BE2C (cell line): Measurements from ENCODE around the gene CCDC157.
A peak's percentile ranks its signal among the peaks of the same experiment; 100 is the strongest.

ENCODE experiments used
- DNase-seq: peaks from one replicate; pipeline ENCODE4 v3.0.0-alpha.2; 2020
- H3K27me3 ChIP-seq: fragments of 250-450 bp; sonication (Bioruptor Pico); 2 replicates; pipeline ENCODE4 v1.5.1; 2020; ENCODE audit warnings: mild to moderate bottlenecking
- H3K36me3 ChIP-seq: fragments of 250-450 bp; sonication (Bioruptor Pico); 2 replicates; pipeline ENCODE4 v1.5.1; 2020; ENCODE audit warnings: mild to moderate bottlenecking
- H3K4me1 ChIP-seq: fragments of 250-450 bp; sonication (Bioruptor Pico); 2 replicates; pipeline ENCODE4 v1.5.1; 2020
- H3K4me3 ChIP-seq: 2 replicates; pipeline ENCODE4 v1.5.1; 2011; ENCODE audit warnings: low read depth, low read length
- H3K9me3 ChIP-seq: fragments of 250-450 bp; sonication (Bioruptor Pico); 2 replicates; pipeline ENCODE4 v1.5.1; 2020
- TF ChIP-seq, protein P1 (sequence below): IDR thresholded peaks from 2 replicates; pipeline ENCODE4 v1.5.1; 2012; ENCODE audit warnings: mild to moderate bottlenecking, low read depth, low read length

Gene CCDC157

DNA sequence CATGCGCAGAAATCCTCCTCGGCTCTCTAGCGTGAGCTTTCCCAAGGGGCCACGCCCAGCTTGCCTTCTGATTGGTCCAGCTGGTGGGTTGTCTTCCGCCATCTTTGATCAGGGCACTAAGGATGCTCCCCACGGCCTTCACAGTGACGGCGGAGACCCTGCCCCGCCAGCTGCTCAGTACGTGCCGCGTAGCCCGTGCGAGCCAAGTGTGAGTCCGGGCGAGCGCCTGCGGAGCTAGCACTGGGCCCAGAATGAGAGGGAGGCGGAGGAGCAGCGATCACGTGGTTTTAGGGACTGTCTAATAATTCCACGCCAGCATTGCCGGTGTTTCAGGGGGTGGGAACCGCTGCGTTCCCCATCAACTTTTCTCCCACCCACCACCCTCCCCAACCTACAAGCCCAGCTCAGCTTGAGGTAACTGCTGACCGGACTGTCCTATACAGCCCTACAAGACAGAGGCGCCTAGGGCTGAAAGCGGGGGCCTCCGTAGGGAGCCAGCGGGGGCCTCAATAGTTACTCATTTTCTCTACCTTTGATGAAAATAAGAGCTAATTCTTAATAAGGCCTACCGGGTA lies 67.2 kb downstream of the CCDC157 start:
- Histone ChIP-seq H3K27me3 (no peaks in the 10 kb centered on the region), H3K36me3 (peaks cover 17% of the 10 kb centered on the region), H3K4me1 (peaks cover 19% of the 10 kb centered on the region), H3K4me3 (peak overlapping the region; percentile 87), H3K9me3 (no peaks in the 10 kb centered on the region)
- DNase-seq = peak; percentile 99
- TF ChIP-seq, protein P1, sequence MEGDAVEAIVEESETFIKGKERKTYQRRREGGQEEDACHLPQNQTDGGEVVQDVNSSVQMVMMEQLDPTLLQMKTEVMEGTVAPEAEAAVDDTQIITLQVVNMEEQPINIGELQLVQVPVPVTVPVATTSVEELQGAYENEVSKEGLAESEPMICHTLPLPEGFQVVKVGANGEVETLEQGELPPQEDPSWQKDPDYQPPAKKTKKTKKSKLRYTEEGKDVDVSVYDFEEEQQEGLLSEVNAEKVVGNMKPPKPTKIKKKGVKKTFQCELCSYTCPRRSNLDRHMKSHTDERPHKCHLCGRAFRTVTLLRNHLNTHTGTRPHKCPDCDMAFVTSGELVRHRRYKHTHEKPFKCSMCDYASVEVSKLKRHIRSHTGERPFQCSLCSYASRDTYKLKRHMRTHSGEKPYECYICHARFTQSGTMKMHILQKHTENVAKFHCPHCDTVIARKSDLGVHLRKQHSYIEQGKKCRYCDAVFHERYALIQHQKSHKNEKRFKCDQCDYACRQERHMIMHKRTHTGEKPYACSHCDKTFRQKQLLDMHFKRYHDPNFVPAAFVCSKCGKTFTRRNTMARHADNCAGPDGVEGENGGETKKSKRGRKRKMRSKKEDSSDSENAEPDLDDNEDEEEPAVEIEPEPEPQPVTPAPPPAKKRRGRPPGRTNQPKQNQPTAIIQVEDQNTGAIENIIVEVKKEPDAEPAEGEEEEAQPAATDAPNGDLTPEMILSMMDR = no peak

DNA sequence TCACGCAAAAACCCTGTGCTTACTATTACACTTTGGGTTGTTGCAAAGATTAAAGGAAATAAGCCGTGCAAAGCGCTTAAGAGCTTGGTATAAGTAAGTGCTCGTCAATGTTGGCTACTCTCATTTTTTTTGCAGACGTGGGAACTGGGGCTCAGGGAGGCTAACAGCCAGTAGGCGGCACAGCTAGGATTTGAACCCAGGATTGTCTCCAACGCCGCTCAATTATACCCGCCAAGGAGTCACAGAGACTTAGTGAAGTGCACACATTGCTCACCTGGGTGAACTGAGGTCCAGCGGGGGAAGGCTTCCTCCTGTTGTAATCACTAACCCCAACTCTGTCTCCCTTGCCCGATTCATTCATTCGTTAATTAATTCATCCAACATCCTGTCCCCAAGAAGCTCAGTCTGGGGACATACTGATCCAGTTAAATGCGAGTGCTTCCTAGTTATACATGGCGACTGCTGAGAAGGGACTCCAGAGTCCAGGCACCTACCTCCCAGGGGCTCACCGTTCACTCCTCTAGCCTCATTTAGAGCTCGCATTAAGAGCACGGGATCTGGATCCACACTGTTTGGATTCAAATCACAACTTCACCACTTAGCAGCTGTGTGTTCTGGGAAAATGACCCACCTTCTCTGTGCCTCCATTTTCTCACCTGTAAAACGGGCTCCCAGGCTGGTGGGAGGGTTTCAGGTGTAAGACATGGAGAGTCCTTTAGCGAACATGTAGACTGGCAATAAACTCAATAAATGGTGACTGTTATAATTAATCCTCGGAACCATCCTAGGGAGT lies 67.9 kb downstream of the CCDC157 start:
- Histone ChIP-seq H3K4me3 (peak overlapping the region; percentile 87), H3K27me3 (no peaks in the 10 kb centered on the region), H3K9me3 (no peaks in the 10 kb centered on the region), H3K4me1 (peaks cover 19% of the 10 kb centered on the region), H3K36me3 (peaks cover 17% of the 10 kb centered on the region)
- TF ChIP-seq, protein P1 = 0 out of 2 replicates have a peak, but pooled peaks have one; percentile 8
- DNase-seq = no peak

DNA sequence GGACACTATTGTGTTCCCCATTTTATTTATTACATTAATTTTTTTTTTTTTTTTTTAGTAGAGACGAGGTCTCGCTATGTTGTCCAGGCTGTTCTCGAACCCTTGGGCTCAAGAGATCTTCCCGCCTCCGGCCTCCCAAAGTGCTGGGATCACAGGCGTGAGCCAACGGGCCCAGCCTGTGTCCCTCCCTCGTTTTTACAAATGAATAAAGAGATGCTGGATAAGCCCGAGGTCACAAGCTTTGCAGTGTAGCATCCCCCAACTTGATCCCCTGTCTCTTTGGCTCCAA lies 68.5 kb downstream of the CCDC157 start:
- H3K36me3 ChIP-seq = peaks cover 17% of the 10 kb centered on the region
- H3K9me3 ChIP-seq = no peaks in the 10 kb centered on the region
- DNase-seq = no peak
- TF ChIP-seq, protein P1 = no peak
- H3K27me3 ChIP-seq = no peaks in the 10 kb centered on the region
- peaks cover 19% of the 10 kb centered on the region for H3K4me1 ChIP-seq
- H3K4me3 ChIP-seq = peak overlapping the region; percentile 87

DNA sequence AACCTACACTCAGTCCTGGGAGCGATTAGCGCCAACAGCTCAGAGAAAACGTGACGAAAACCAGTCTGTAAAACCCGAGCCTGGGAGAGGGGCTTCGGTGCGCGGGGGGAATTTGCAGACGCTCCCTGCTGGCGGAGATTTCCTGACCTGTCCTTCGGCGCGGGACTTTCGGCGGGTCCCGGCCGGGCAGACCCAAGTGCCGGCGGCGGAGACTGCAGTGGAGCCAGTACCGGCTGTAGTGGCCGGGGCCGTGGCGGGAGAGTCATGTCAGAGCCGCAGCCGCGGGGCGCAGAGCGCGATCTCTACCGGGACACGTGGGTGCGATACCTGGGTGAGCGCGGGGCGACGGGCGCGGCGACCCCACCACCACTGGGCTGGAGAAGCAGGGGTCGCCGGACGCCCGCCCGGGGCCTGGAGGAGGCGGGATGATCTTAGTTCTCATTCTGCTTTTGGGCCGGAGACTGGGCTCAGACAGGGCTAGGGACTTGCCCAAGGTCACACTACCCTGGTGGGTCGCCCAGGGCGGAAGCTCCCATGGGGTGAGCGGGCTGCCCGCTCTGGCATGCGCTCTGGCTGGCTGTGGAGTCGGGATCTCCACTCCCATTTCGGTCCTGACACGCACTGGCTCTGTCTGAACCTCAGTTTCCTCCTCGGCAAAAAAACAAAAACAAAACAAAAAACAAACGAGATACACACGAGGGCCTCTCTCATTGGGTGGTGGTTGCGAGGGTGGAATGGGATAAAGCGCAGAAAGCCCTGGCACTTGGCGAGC lies 69.0 kb downstream of the CCDC157 start, which contains the start of gene MTFP1:
TSS of gene MTFP1 (plus strand) at position 153 of the 772 bp plus-strand sequence. CDS start at position 265, 112 bp downstream.
- DNase-seq = peak; percentile 83
- peak within 1 kb of the TSS; percentile 87 for H3K4me3 ChIP-seq
- H3K9me3 ChIP-seq = no peaks in the 10 kb centered on the region
- peaks cover 17% of the 10 kb centered on the region for H3K36me3 ChIP-seq
- no peaks in the 10 kb centered on the region for H3K27me3 ChIP-seq
- peaks cover 17% of the 10 kb centered on the region for H3K4me1 ChIP-seq
- TF ChIP-seq, protein P1 = no peak
